Measurements from ENCODE around the gene SEMA7A. TPM values are rescaled to one million over a fixed set of nuclear protein-coding genes. Genes with fewer than 3 reads are reported as not detected.

Gene SEMA7A
- total and polyA plus RNA-seq, 9 of the 15 experiments (the other 6 are each of a cell fraction or from before 2014, with no cell fraction given), result 0.04 to 8.2 (median 5.4) TPM; not detected in 1

DNA sequence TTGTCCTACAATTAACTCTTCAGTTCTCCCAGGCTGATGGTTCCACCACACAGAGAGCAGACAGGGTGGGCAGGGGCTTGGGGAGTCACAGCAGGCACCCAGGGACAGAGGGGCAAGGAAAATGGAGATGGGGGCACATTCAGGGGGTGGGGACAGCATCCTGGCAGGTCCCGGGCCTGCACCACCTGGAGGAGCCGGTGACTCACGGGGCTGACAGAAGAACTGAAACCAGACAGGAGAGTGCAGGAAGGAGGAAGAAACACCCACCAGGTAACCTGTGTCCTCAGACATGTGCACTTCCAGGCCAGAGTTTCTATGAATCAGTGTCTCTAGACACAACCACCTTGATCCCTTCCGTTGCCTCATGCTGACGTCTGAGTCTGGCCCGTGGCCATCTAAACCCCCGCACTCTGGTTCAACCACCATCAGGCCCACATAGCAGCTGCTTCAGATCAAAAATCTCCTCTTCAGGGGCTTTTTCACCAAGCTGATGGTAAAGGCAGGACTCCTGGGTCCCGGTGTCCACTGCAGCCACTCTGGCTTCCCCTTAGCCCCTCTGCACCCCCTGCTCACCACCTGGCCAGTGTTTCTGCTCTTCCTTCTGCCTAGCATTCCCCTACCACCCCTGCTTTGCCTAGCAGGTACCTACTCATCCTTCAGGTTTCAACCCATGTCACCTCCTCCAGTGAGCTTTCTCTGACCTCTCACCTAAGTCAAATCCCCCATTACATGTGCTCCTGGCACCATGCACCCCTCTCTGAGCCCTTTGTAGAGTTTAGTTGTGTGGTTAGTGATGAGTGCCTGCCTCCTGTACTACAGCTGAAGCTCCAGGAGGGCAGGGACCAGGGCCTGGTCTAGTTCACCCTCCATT, 49.8 kb downstream of the SEMA7A start:
- Histone ChIP-seq H3K27me3 (ENCODE audit: control insufficient read depth in 2 of 2, insufficient read depth in 2 of 2, low read length in 2 of 2) (no peaks in the 10 kb centered on the region), H3K4me3 (no peak overlapping the region), H2AFZ (ENCODE audit: low read depth, low read length) (peak overlapping the region; percentile 19; the same call in 1 of the 2 replicates), H3K4me1 (replicated peaks in 1 of 2; ENCODE audit: control insufficient read depth in 2 of 2, insufficient read depth in 2 of 2, low read length in 2 of 2) (peaks cover 38 to 65% of the 10 kb centered on the region in 2 experiments), H3K4me2 (ENCODE audit: insufficient read depth, low read length) (no peak overlapping the region), H3K9ac (ENCODE audit: insufficient read depth in 1 of 2, low read depth in 2 of 2, low read length in 2 of 2) (peak overlapping the region in 1 of 2 experiments; percentile 70; a peak in 1 of 4 replicates), H3K27ac (ENCODE audit: extremely low read depth, low read depth, low read length) (no peak overlapping the region), H4K20me1 (replicated peaks; ENCODE audit: control insufficient read depth, insufficient read depth, low read length) (no peaks in the 10 kb centered on the region), H3K79me2 (ENCODE audit: control insufficient read depth, insufficient read depth, low read length) (no peaks in the 10 kb centered on the region), H3K9me1 (ENCODE audit: control insufficient read depth, insufficient read depth, low read length) (no peaks in the 10 kb centered on the region), H3K36me3 (ENCODE audit: control insufficient read depth, insufficient read depth, low read length) (no peaks in the 10 kb centered on the region), H3K9me3 (replicated peaks; ENCODE audit: control insufficient read depth, insufficient read depth, low read depth, low read length) (no peaks in the 10 kb centered on the region)
- ChIA-PET POLR2A (interaction anchor here (0.6 to 3.9 kb wide), 13 partner anchors 9 to 197 kb away, joined by 3 to 12 read pairs (median 3); partner anchors contain the start of genes ARID3B, SEMA7A and UBL7), CTCF (ENCODE audit: low intra/inter-chr PET ratio) (interaction anchor here (0.7 to 5.9 kb wide), 5 partner anchors 9 to 248 kb away, joined by 3 to 102 read pairs (median 13); no protein-coding TSS in a partner anchor)
- BruUV-seq (replicated peaks), result no TSS peak
- in situ Hi-C loops (cut with MboI), result no loop called here
- FAIRE-seq, result peak; percentile 32
- intact Hi-C loops (cut with micrococcal nuclease), result loop anchor here (2.0 kb wide), 2 partner anchors 99 to 107 kb away; no protein-coding TSS in a partner anchor
- peak; percentile 9; the same call in 2 of the 3 replicates for ATAC-seq
- peak in 2 of 4 experiments; percentile 47 to 63 for DNase-seq (ENCODE audit: extremely low read depth in 1 of 4, low spot score in 3 of 4)
- WGBS (ENCODE audit: insufficient coverage, low coverage, missing lambda C conversion rate), result 37% methylated on average over 8 of the region's 8 CpGs
- TF ChIP-seq NFIC (IDR thresholded peaks at IDR 0.05), result peak; percentile 85
- no peak for TF ChIP-seq XRCC5 (IDR thresholded peaks at IDR 0.05; ENCODE audit: low read depth, low read length)
- 0 out of 2 replicates have a peak, but pooled peaks have one; percentile 54 for TF ChIP-seq ARID2 (IDR thresholded peaks at IDR 0.05)
- no peak for TF ChIP-seq ASH1L (IDR thresholded peaks at IDR 0.05; ENCODE audit: borderline replicate concordance, low read depth, partially characterized antibody)
- no peak for TF ChIP-seq ATF1 (CRISPR knock-in tag; IDR thresholded peaks at IDR 0.05)
- 0 out of 2 replicates have a peak, but pooled peaks have one; percentile 26 for TF ChIP-seq ATF1 (tag; IDR thresholded peaks at IDR 0.05)
- no peak for TF ChIP-seq RAD51 (IDR thresholded peaks at IDR 0.05; ENCODE audit: borderline replicate concordance, low read depth)
- peak; percentile 14; the same call in 1 of the 2 replicates for TF ChIP-seq CC2D1A (IDR thresholded peaks at IDR 0.05)
- TF ChIP-seq, protein P1, sequence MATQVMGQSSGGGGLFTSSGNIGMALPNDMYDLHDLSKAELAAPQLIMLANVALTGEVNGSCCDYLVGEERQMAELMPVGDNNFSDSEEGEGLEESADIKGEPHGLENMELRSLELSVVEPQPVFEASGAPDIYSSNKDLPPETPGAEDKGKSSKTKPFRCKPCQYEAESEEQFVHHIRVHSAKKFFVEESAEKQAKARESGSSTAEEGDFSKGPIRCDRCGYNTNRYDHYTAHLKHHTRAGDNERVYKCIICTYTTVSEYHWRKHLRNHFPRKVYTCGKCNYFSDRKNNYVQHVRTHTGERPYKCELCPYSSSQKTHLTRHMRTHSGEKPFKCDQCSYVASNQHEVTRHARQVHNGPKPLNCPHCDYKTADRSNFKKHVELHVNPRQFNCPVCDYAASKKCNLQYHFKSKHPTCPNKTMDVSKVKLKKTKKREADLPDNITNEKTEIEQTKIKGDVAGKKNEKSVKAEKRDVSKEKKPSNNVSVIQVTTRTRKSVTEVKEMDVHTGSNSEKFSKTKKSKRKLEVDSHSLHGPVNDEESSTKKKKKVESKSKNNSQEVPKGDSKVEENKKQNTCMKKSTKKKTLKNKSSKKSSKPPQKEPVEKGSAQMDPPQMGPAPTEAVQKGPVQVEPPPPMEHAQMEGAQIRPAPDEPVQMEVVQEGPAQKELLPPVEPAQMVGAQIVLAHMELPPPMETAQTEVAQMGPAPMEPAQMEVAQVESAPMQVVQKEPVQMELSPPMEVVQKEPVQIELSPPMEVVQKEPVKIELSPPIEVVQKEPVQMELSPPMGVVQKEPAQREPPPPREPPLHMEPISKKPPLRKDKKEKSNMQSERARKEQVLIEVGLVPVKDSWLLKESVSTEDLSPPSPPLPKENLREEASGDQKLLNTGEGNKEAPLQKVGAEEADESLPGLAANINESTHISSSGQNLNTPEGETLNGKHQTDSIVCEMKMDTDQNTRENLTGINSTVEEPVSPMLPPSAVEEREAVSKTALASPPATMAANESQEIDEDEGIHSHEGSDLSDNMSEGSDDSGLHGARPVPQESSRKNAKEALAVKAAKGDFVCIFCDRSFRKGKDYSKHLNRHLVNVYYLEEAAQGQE (IDR thresholded peaks at IDR 0.05; ENCODE audit: borderline replicate concordance), result peak; percentile 78
- TF ChIP-seq, protein P1 (CRISPR knock-in tag; IDR thresholded peaks at IDR 0.05; ENCODE audit: low read depth), result no peak
- TF ChIP-seq ETV5 (CRISPR knock-in tag; IDR thresholded peaks at IDR 0.05; ENCODE audit: low read depth), result no peak
- TF ChIP-seq ATF7 (IDR thresholded peaks at IDR 0.05), result 0 out of 2 replicates have a peak, but pooled peaks have one; percentile 15
- peak; percentile 32; the same call in 1 of the 2 replicates for TF ChIP-seq ZEB2 (IDR thresholded peaks at IDR 0.05)

Data from K562 (cell line).